NCI-H69 (cell line): Measurements from ENCODE around the gene MAGI2.

Experiments
- DNase-seq: peaks from one replicate; lab custom pipeline; 2025; lab: John Stamatoyannopoulos, UW

The MAGI2 gene

GRCh38 chr7:78939669-78940068 lies 513.8 kb downstream of the MAGI2 start:
- no peak for DNase-seq

- peak; percentile 67 for DNase-seq
Observed at GRCh38 chr7:78924581-78924980, 528.9 kb downstream of the MAGI2 start.

GRCh38 chr7:78912781-78913180 lies 540.7 kb downstream of the MAGI2 start:
- no peak for DNase-seq

GRCh38 chr7:78906735-78907134 lies 546.7 kb downstream of the MAGI2 start:
- DNase-seq, result peak; percentile 20

- peak; percentile 50 for DNase-seq
Observed at GRCh38 chr7:78905436-78905835, 548.0 kb downstream of the MAGI2 start.

- no peak for DNase-seq
Observed at GRCh38 chr7:78904983-78905382, 548.5 kb downstream of the MAGI2 start.

- DNase-seq, result no peak
Observed at GRCh38 chr7:78901566-78901965, 551.9 kb downstream of the MAGI2 start.

- DNase-seq, result peak; percentile 58
Observed at GRCh38 chr7:78900806-78901205, 552.7 kb downstream of the MAGI2 start.

GRCh38 chr7:78895393-78895792 lies 558.1 kb downstream of the MAGI2 start:
- DNase-seq, result no peak

GRCh38 chr7:78879206-78879605 lies 574.3 kb downstream of the MAGI2 start:
- DNase-seq, result peak; percentile 39

GRCh38 chr7:78873117-78873516 lies 580.4 kb downstream of the MAGI2 start:
- no peak for DNase-seq

- peak; percentile 84 for DNase-seq
Observed at GRCh38 chr7:78864339-78864738, 589.1 kb downstream of the MAGI2 start.

- DNase-seq, result peak; percentile 99
Observed at GRCh38 chr7:78863281-78863680, 590.2 kb downstream of the MAGI2 start.

- DNase-seq, result peak; percentile 91
Observed at GRCh38 chr7:78862411-78862900, 591.0 kb downstream of the MAGI2 start.

- no peak for DNase-seq
Observed at GRCh38 chr7:78852951-78853350, 600.5 kb downstream of the MAGI2 start.

GRCh38 chr7:78850093-78850740 lies 603.2 kb downstream of the MAGI2 start:
- DNase-seq, result peak; percentile 43

GRCh38 chr7:78845155-78845554 lies 608.3 kb downstream of the MAGI2 start:
- no peak for DNase-seq

- DNase-seq, result no peak
Observed at GRCh38 chr7:78842068-78842467, 611.4 kb downstream of the MAGI2 start.

GRCh38 chr7:78835897-78836296 lies 617.6 kb downstream of the MAGI2 start:
- DNase-seq, result no peak

GRCh38 chr7:78828317-78828716 lies 625.1 kb downstream of the MAGI2 start:
- DNase-seq, result no peak

- DNase-seq, result no peak
Observed at GRCh38 chr7:78803501-78804127, 649.9 kb downstream of the MAGI2 start.

GRCh38 chr7:78794101-78794500 lies 659.4 kb downstream of the MAGI2 start:
- DNase-seq, result no peak

- no peak for DNase-seq
Observed at GRCh38 chr7:78792624-78793023, 660.8 kb downstream of the MAGI2 start.

GRCh38 chr7:78792006-78792405 lies 661.5 kb downstream of the MAGI2 start:
- DNase-seq, result no peak
